Endothelial cell (in vitro differentiated cells): Measurements from ENCODE around the gene CAPN1. TPM values are rescaled to one million over a fixed set of nuclear protein-coding genes. Genes with fewer than 3 reads are reported as not detected.
A peak's percentile ranks its signal among the peaks of the same experiment; 100 is the strongest.

Experiments used
- DNase-seq: peaks from one replicate; pipeline ENCODE4 v3.0.0; 2021; ENCODE audit warnings: low spot score
- H3K27ac Mint-ChIP-seq: one replicate; pipeline ENCODE4 v1.8.0; 2021; ENCODE audit warnings: mixed read lengths, inconsistent platforms; ENCODE audit not compliant: unreplicated experiment
- H3K27me3 Mint-ChIP-seq: one replicate; pipeline ENCODE4 v1.8.0; 2021; ENCODE audit warnings: mild to moderate bottlenecking, moderate library complexity, mixed read lengths, inconsistent platforms; ENCODE audit not compliant: unreplicated experiment
- H3K36me3 Mint-ChIP-seq: one replicate; pipeline ENCODE4 v1.8.0; 2021; ENCODE audit warnings: mild to moderate bottlenecking, low read depth, mixed read lengths, inconsistent platforms; ENCODE audit not compliant: unreplicated experiment
- H3K4me1 Mint-ChIP-seq: one replicate; pipeline ENCODE4 v1.8.0; 2021; ENCODE audit warnings: mild to moderate bottlenecking, mixed read lengths, inconsistent platforms; ENCODE audit not compliant: unreplicated experiment
- H3K4me3 Mint-ChIP-seq: one replicate; pipeline ENCODE4 v1.8.0; 2021; ENCODE audit warnings: mild to moderate bottlenecking, mixed read lengths, inconsistent platforms; ENCODE audit not compliant: unreplicated experiment
- H3K9me3 Mint-ChIP-seq: one replicate; pipeline ENCODE4 v1.8.0; 2021; ENCODE audit warnings: mixed read lengths, inconsistent platforms; ENCODE audit not compliant: unreplicated experiment
- total RNA-seq: library from RNA; stranded (reverse); fragmentation: NEBNext Ultra II Directional; extraction: Animal tissue kit (Norgen Biotek cat#: 25700); gene quantifications from one replicate; pipeline ENCODE4 v1.2.1, GENCODE V29; 2021; ENCODE audit not compliant: unreplicated experiment
- TF ChIP-seq, protein P1 (sequence below): fragments of 200-600 bp; sonication (generic); IDR thresholded peaks from one replicate; pipeline ENCODE4 v1.5.0; 2021; ENCODE audit warnings: antibody characterized with exemption; ENCODE audit not compliant: unreplicated experiment

CAPN1 gene
- total RNA-seq, 1 donor from 2014 or later = 148 TPM

DNA sequence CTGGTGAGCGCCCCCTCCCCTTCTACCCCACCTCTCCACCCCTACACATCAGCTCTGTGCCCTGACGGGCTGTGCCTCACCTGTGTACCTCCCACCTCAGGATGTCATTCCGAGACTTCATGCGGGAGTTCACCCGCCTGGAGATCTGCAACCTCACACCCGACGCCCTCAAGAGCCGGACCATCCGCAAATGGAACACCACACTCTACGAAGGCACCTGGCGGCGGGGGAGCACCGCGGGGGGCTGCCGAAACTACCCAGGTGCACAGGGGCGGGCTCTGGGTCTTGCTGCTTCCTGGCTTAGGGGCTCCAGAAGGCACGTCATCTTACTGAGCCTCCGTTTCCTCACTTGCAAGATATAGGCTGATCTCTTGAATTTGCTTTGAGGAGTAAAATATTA is 6.8 kb downstream of the CAPN1 start:
- Mint-ChIP-seq H3K4me1 (peaks cover 7% of the 10 kb centered on the region), H3K36me3 (peaks cover 27% of the 10 kb centered on the region), H3K27ac (no peak overlapping the region), H3K9me3 (no peaks in the 10 kb centered on the region), H3K4me3 (no peak overlapping the region), H3K27me3 (peaks cover 7% of the 10 kb centered on the region)
- TF ChIP-seq, protein P1, sequence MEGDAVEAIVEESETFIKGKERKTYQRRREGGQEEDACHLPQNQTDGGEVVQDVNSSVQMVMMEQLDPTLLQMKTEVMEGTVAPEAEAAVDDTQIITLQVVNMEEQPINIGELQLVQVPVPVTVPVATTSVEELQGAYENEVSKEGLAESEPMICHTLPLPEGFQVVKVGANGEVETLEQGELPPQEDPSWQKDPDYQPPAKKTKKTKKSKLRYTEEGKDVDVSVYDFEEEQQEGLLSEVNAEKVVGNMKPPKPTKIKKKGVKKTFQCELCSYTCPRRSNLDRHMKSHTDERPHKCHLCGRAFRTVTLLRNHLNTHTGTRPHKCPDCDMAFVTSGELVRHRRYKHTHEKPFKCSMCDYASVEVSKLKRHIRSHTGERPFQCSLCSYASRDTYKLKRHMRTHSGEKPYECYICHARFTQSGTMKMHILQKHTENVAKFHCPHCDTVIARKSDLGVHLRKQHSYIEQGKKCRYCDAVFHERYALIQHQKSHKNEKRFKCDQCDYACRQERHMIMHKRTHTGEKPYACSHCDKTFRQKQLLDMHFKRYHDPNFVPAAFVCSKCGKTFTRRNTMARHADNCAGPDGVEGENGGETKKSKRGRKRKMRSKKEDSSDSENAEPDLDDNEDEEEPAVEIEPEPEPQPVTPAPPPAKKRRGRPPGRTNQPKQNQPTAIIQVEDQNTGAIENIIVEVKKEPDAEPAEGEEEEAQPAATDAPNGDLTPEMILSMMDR = no peak
- no peak for DNase-seq

DNA sequence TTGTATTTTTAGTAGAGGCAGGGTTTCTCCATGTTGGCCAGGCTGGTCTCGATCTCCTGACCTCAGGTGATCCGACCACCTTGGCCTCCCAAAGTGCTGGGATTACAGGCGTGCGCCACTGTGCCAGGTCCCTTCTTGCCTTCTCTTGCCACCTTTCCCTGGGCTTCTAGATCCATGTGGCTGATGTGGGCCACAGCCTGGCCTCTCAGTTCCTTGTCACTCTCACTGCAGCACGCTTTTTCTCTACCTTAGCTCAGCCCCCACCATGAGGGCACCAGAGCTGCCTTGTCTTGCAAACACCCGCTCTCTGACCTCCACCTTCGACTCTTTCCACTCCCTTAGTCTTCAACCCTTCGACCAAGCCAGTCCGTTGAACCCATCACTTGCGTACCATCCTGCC is 7.5 kb downstream of the CAPN1 start:
- H3K4me1 Mint-ChIP-seq = peaks cover 3% of the 10 kb centered on the region
- peaks cover 5% of the 10 kb centered on the region for H3K27me3 Mint-ChIP-seq
- DNase-seq = no peak
- peak overlapping the region; percentile 51 for H3K4me3 Mint-ChIP-seq
- peaks cover 24% of the 10 kb centered on the region for H3K36me3 Mint-ChIP-seq
- TF ChIP-seq, protein P1 = no peak
- no peak overlapping the region for H3K27ac Mint-ChIP-seq
- no peaks in the 10 kb centered on the region for H3K9me3 Mint-ChIP-seq

DNA sequence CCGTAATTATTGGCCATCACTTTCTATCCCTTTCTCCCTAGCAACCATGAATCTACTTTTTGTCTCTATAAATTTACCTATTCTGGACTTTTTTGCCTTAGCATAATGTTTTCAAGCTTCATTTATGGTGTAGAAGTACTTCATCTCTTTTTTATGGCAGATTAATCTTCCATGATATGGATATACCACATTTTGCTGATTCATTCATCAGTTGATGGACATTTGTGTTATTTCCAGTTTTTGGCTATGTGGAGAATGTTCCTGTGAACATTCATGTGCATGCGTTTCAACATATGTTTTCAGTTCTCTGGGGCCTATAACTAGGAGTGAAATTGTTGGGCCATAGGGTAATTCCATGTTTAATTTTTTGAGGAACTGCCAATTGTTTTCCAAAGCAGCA is 12.8 kb downstream of the CAPN1 start:
- DNase-seq = no peak
- TF ChIP-seq, protein P1 = no peak
- Mint-ChIP-seq H3K27me3 (no peaks in the 10 kb centered on the region), H3K4me3 (no peak overlapping the region), H3K27ac (no peak overlapping the region), H3K9me3 (no peaks in the 10 kb centered on the region), H3K4me1 (peaks cover 2% of the 10 kb centered on the region), H3K36me3 (peaks cover 22% of the 10 kb centered on the region)

DNA sequence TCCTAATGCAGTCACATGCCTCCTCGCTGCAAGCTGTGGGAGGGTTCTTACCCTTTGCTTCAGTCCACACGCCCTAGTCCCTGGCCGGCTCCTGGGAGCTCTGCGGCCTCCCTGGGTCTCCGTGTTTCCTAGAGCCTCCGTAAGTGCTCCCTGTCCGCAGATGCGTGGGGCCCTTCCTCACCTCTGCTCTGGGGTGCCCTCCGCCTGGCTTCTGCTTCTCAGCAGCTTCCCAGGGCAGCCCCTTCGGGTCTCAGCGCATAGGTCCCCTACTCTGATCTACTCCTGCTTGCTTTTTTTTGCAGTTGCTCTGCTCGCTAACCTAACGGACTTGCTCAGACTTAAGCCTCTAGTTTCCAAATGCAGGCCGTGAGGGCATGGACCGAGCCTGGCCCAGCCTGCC is 22.4 kb downstream of the CAPN1 start:
- DNase-seq = no peak
- H3K36me3 Mint-ChIP-seq = peaks cover 20% of the 10 kb centered on the region
- TF ChIP-seq, protein P1 = no peak
- H3K9me3 Mint-ChIP-seq = no peaks in the 10 kb centered on the region
- H3K27ac Mint-ChIP-seq = no peak overlapping the region
- H3K27me3 Mint-ChIP-seq = peaks cover 6% of the 10 kb centered on the region
- H3K4me1 Mint-ChIP-seq = peaks cover 4% of the 10 kb centered on the region
- H3K4me3 Mint-ChIP-seq = no peak overlapping the region

DNA sequence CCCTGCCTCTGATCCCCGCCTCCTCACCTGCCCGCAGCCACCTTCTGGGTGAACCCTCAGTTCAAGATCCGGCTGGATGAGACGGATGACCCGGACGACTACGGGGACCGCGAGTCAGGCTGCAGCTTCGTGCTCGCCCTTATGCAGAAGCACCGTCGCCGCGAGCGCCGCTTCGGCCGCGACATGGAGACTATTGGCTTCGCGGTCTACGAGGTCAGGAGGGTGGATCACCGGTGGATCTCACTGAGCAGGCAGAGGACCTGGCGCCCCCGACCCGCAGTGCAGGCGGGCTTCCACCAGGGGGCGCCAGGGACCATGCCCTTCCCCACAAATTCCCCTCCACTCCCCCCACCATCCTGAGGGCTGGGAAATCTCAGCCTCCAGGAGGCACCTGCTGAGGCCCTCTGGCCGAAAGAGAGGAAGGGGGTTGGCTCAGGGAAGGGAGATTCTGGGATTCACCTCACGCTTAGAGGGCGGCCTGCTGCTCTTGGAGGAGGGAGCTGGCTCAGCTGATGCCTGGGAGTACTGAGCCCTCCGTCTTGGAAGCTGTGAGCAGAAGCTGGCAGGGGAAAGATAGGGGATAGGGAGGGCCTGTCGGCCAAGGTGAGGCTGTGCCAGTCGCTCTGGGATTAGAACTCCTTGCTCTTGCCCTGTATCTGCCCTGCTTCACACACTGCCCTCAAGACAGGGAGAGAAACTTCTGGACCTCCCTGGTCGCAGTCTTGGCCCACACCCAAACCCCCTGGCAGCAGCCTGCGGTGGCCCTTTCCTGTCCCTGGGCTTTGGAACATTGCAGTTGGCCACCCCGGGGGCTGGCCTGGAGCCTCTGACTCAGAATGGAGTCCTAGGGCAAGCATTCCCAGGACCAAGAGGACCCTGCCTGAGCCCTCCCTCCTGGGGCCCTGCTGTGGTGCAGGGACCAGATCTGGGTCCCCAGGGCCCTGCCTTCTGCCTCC is 23.2 kb downstream of the CAPN1 start:
- peaks cover 22% of the 10 kb centered on the region for H3K36me3 Mint-ChIP-seq
- H3K27me3 Mint-ChIP-seq = peaks cover 6% of the 10 kb centered on the region
- no peak overlapping the region for H3K4me3 Mint-ChIP-seq
- peak; percentile 79 for DNase-seq
- H3K9me3 Mint-ChIP-seq = no peaks in the 10 kb centered on the region
- TF ChIP-seq, protein P1 = peak; percentile 99
- H3K4me1 Mint-ChIP-seq = peaks cover 4% of the 10 kb centered on the region
- H3K27ac Mint-ChIP-seq = no peak overlapping the region
